Pericardium fibroblast (primary cell): Measurements from ENCODE around the gene DUS4L. TPM values are rescaled to one million over a fixed set of nuclear protein-coding genes. Genes with fewer than 3 reads are reported as not detected.

ENCODE experiments used
- total RNA-seq: library from RNA; depleted of rRNA; stranded (reverse); fragments of >200 nt; gene quantifications from 2 replicates; pipeline ENCODE4 v1.2.3, GENCODE V29; 2015

DUS4L gene, protein sequence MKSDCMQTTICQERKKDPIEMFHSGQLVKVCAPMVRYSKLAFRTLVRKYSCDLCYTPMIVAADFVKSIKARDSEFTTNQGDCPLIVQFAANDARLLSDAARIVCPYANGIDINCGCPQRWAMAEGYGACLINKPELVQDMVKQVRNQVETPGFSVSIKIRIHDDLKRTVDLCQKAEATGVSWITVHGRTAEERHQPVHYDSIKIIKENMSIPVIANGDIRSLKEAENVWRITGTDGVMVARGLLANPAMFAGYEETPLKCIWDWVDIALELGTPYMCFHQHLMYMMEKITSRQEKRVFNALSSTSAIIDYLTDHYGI
- 4.9 and 5.0 TPM in 2 replicates for total RNA-seq

DNA sequence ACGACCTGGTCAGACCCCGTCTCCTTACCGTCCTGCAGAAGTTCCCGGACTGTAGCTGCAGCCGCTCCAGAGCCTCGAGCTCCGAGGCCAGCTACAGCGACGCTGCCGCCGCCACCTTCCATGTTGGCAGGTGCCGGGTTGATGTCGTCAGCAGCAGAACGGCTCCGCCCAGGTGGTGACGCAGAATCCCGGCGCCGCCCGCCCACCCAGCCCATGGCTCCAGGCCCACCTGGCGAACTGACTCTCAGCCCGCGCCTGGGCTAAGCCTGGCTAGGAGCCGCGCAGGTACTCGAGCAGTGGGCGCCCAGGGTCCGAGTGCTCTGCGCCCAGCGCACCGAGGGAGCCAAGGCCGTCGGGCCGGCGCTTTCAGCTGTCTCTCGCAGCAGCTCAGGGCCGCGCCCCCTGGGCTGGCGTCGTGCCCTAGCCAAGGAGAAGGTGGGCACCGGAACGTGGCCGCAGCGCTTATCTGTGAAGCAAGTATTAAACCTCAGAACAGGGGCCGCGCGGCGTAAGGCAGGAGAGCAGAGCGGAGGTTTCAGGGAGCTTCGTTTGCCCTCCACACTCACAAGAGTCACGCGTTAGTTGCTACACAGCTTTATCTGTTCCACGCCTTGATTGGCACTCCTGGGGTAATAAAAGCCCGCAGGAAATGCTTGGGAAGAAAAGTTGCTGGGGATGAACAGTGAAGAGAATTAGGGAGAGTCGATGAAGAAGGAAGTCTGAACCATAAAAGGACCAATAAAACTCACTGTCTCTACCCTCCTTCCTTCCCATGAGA is at the start of gene DUS4L, which contains the start of gene COG5:
Gene DUS4L, plus strand, starts transcription at position 197 of the 778 bp plus-strand sequence. CDS start 3,100 bp downstream, outside the sequence.
Gene COG5, minus strand, starts transcription at position 146 of the 778 bp plus-strand sequence. Its CDS starts 24 bp downstream, at position 122.

DNA sequence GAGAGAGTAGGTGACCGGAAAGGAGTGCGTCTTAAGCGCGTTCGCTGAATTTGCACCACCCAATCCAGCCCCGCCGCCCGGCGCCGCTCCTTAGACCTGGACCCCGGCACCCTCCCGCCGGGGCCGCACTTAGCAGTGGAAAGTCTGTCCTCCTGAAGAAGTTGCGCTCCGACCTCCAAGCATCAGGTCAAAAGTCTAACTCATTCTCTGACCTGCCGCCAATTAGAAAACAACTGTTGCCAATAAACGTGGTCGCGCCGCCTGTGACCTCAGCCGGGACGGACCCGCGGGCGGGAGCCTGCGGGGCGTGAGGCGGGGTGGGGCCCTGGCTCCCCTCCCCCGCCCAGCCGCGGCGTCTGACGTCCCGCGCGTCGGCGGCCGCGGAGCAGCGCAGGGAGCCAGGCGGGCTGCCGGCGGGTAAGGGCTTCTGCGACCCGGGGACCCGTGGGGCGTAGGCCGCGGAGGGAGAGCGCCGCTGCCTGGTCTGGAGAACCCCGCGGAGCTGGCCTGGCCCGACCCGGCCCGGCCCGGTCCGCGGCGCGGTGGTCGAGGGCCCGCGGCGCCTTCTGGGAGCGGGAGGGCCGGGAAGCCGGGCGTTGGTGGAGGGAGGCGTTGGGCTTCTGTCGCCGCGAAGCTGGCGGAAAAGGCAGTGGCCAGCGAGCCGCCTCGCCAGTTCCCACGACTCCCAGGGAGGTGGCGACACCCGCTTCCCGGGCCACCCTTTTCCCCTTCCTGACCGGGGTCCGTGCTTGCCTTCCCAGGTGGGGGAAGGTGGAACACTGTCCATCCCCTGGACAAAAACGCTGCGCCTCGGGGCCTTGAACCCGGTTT is 16.3 kb downstream of the DUS4L start, which contains the start of gene BCAP29:
Gene BCAP29, plus strand, starts transcription at position 362 of the 831 bp plus-strand sequence. CDS start 527 bp downstream, outside the sequence.

Other genes starting within 250 kb of the DUS4L start
- gene GPR22, start 93.9 kb upstream of the DUS4L start, total RNA-seq, result not detected in 2 replicates
- 17.7 and 22.6 TPM in 2 replicates for gene COG5, start 51 bp upstream of the DUS4L start, total RNA-seq
- 28.8 and 35.2 TPM in 2 replicates for gene BCAP29, start 16.3 kb downstream of the DUS4L start, total RNA-seq
- gene SLC26A4, start 96.9 kb downstream of the DUS4L start, total RNA-seq, result 0.12 and 0.17 TPM in 2 replicates
- 13.8 and 20.1 TPM in 2 replicates for gene CBLL1, start 180.2 kb downstream of the DUS4L start, total RNA-seq
- not detected in 2 replicates for gene SLC26A3, start 239.3 kb downstream of the DUS4L start, total RNA-seq